Hematopoietic multipotent progenitor cell treated with erythropoietin and hydrocortisone succinate and interleukin-3 and kit ligand, for 8 days (in vitro differentiated cells): Measurements from ENCODE around the gene RNU1-4.
"Not testable (repeated sequence)": the region's sequence is repeated elsewhere in the genome, so short reads cannot be mapped to it uniquely, and the experiment has no call there.

Experiments used
- DNase-seq: peaks from one replicate; pipeline ENCODE4 v3.0.0-alpha.2; 2015

RNU1-4 gene

DNA sequence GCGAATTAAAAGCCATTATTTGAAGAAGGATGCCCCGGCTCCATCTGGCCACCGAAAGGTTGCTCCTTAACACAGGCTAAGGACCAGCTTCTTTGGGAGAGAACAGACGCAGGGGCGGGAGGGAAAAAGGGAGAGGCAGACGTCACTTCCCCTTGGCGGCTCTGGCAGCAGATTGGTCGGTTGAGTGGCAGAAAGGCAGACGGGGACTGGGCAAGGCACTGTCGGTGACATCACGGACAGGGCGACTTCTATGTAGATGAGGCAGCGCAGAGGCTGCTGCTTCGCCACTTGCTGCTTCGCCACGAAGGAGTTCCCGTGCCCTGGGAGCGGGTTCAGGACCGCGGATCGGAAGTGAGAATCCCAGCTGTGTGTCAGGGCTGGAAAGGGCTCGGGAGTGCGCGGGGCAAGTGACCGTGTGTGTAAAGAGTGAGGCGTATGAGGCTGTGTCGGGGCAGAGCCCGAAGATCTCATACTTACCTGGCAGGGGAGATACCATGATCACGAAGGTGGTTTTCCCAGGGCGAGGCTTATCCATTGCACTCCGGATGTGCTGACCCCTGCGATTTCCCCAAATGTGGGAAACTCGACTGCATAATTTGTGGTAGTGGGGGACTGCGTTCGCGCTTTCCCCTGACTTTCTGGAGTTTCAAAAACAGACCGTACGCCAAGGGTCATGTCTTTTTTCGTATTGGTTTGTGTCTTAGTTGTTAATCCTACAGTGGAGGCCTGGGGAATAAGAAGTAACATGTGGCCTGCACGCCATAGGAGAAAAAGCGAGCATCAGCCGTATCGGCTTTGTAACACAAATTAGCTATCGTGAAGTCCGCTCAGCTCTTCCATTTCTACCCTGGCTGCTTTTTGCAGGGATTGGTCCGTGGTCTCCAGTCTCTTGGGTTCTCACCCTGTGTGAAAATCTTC is at the start of gene RNU1-4:
TSS of gene RNU1-4 (plus strand) at position 470 of the 918 bp plus-strand sequence.
- DNase-seq, result not testable (repeated sequence)

GRCh38 chr1:16690971-16691682 is 49.2 kb upstream of the RNU1-4 start:
- not testable (repeated sequence) for DNase-seq

DNA sequence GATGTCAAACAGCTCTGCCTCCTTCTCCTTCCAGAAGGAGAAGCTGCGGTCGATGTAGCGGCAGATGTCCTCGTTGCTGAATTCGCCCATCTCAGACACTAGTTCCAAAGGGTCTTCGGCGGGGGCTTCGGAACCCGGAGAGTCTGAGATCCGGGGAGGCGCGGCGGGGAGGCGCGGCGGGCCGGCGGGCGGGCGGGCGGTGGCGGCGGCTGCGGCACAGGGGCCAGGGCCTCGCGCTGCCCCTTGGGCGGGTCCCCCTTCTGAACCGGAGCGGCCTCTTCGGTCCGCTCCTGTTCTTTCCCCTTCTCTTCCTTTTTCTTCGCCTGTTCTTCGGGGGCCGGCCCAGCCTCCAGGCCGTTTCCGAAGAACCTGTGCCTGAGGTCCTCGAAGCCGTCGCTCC is 48.0 kb upstream of the RNU1-4 start:
- DNase-seq, result not testable (repeated sequence)

DNA sequence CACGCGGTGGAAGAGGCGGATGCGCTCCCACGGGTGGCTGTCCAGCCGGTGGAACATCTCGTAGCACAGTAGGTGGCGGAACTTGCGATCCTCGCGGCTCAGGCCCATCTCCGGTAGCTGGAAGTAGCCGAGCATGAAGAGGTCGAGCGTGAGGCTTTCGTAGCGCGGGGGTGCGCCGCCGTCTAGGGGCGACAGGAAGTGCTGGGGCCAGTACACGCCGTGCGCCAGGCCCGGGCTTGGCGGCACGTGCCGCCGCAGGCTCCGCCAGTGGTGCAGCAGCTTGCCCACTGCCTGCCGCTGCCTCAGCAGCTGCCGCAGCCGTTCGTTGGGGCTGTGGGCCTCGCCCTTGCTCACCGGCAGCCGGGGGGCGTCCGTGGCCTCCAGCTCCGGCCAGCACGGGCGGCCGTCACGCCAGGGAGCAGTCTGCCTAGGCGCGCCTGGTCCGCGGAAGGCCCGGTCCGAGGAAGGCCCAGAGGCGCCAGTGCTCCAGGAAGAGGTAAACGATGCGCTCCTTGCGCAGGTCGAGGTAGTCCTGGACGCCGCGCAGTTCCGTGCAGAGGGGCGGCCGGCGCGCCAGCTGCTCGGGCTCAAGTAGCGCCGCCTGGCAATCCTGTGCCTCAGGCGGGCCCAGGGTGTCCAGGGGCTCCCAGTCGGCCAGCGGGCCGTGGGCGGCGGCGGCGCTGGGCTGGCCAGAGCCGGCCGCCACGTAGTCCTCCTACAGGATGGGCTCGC is 47.4 kb upstream of the RNU1-4 start:
- not testable (repeated sequence) for DNase-seq

GRCh38 chr1:16693449-16694307 is 46.6 kb upstream of the RNU1-4 start:
- not testable (repeated sequence) for DNase-seq

DNA sequence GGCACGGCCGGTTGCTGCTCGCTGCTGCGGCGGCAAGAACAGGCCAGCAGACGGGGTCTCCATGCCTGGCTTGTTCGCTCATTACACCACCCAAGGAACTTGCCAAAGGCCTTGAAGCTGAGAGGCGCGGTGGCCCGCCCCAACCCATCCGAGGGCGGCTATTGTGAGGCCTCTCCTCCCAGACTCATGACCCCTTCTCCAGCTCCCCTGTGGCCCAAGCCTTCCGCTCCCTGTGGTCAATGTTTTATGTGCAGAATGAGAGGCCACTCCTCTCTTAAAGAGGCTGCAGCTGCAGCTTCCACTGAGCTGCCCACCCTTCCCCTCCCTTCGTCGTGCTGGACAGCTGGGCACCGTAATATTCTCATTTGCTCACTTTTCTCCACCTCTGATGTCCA is 46.0 kb upstream of the RNU1-4 start:
- not testable (repeated sequence) for DNase-seq

DNA sequence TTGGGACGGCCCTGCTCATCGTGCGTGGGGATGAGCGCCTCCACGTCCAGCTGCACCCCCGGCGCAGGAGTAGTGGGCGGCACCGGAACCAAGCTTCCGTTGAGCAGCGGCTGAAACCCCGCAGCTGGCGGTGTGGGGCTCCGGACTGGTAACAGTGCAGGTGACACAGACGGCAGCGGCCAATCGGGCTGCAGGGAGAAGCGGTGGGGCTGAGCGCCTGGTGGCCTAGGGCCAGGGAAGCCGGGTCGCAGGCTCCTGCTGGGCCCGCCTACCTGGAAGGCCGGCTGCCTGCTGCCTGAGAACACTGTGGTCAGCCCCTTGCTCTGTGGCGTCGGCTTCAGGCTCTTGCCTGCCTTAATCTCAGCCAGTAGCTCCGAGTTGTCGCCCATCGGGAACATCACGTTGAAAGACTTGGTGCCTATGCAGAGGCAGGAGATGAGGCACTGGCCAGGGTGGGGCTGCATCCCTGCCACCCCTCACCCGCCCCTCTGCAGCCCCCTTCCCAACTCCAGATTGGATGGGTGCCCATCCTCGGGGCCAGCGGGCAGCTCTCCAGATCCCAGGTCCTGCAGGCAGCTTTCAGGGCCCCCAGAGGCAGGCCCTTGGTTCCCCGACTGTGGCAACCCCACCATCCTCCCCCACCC is 43.7 kb upstream of the RNU1-4 start:
- not testable (repeated sequence) for DNase-seq

DNA sequence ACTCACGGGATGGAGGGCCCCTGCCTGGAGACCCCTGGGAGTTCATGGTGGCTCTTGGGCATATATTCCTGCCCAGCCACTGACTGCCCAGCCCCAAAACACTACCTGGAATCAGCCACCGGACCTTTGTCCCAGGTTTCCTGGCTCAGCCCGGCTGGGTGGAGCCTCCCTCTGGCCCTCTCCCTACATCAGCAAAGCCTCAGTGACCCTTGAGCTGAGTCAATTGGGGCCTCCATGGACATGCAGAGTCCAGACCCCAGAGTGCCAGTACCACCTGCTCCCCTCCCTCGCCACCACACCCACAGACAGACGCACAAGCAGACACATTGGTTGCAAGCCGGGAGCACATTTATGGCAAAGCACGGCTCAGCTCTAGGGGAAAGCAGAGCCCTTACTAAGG is 43.2 kb upstream of the RNU1-4 start:
- DNase-seq, result not testable (repeated sequence)

- not testable (repeated sequence) for DNase-seq
These were observed 40.9 kb upstream of the RNU1-4 start for GRCh38 chr1:16699440-16699839.

DNA sequence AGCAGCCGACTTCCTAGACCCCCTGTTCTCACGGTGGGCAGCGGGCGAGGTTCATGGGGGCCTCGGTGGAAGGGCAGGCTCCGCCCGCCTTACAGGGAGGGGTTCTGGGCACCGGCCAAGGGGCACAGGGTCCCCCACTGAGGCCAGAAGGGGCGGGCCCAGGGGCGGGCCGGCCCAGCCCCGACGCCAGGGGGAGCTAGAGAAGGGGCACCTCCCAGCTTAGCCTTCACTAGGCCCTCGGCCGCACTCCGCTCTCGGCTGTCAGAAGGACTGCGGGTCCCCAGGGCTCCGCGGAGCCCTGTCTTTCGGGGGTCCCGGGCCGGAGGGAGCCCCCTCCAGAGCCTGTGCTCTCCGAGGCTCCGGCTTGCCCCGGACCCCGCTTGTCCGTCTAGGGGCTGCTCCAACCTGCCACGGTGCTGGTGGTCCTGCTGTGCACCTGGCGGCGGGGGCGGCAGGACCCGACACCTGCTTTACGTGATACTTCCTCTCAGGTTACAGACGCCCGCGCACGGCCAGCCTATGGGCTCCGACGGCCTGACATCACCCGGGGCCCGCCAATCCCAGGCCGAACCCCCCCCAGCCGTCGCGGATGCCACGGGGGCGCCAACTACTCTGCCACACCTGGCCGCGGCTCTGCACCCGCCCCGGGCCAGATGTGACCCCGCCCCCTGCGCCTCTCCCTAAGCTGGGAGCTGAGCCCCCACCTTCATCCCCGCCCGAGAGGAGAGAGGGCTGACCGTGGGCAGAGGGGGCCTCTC is 40.0 kb upstream of the RNU1-4 start:
- DNase-seq, result not testable (repeated sequence)

GRCh38 chr1:16701189-16701588 is 39.1 kb upstream of the RNU1-4 start:
- DNase-seq, result not testable (repeated sequence)

DNA sequence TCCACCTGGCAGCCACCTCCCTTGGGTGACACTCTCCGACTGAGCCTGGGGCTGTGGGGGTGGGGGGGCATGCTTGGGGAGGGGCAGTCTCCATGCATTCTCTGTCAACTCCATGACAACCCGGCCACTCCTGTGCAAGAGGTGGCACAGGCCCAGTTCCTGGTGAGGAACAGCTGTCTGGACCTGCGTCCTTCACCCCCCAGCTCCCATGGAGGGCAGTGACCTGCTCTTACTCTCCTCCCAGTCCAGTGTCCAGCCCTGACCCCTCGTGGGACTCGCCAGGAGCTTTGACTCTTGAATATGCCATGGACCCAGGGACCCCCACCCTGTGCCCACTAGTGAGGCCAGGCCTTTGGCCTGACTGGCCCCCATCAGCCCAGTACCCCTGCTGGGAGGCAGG is 38.0 kb upstream of the RNU1-4 start:
- DNase-seq, result not testable (repeated sequence)

DNA sequence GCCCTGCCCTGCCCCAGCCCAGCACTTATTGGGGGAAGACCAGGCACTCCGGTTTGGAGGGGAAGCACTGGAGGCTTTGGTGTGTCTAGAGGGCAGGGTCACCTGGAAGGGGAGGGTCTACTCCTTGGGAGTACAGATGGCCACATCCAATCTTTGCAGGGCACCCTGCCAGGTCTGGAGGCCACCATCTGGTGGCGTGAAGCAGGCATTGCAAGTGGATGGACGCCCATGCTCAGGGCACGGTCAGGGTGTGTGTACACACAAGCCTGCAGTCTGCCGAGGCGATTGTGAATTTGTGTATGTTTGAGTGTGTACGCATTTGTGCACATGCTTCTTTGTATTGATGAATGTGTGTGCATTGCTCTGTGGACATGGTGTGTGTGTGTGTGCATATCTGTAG is 37.2 kb upstream of the RNU1-4 start:
- DNase-seq, result not testable (repeated sequence)

- DNase-seq, result peak; percentile 37
These were observed 36.7 kb upstream of the RNU1-4 start for GRCh38 chr1:16703602-16704001.

GRCh38 chr1:16704076-16704475 is 36.2 kb upstream of the RNU1-4 start:
- not testable (repeated sequence) for DNase-seq

DNA sequence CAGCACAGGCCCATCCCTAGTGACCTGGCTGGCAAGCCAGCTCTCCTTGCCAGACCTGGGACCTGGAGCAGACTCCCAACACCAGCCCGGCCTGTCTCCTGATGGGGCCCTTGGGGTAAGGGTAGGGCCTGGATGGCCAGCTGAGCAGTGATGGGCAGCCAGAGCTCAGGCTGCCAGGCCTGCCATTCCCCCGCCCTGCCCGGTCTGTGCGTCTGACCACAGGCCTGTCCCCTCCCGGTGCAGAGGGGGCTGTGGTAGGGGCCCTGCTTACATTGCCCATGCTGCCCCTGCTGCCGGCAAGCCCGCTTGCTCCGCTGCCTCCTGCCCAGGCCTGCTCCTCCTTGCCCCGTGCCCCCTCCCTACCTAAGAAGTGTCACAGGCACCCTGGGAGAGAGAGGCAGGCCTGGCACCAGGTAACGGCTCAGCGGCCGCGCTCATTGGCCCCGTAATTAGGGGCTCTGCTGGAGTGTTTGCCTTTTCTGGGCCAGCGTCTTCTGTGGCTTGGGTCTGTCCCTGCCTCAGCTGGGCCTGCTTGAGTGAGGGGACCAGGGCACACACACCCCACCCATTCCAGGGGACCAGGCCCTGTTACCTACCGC is 35.7 kb upstream of the RNU1-4 start:
- DNase-seq, result not testable (repeated sequence)

GRCh38 chr1:16706302-16706701 is 34.0 kb upstream of the RNU1-4 start:
- DNase-seq, result not testable (repeated sequence)

DNA sequence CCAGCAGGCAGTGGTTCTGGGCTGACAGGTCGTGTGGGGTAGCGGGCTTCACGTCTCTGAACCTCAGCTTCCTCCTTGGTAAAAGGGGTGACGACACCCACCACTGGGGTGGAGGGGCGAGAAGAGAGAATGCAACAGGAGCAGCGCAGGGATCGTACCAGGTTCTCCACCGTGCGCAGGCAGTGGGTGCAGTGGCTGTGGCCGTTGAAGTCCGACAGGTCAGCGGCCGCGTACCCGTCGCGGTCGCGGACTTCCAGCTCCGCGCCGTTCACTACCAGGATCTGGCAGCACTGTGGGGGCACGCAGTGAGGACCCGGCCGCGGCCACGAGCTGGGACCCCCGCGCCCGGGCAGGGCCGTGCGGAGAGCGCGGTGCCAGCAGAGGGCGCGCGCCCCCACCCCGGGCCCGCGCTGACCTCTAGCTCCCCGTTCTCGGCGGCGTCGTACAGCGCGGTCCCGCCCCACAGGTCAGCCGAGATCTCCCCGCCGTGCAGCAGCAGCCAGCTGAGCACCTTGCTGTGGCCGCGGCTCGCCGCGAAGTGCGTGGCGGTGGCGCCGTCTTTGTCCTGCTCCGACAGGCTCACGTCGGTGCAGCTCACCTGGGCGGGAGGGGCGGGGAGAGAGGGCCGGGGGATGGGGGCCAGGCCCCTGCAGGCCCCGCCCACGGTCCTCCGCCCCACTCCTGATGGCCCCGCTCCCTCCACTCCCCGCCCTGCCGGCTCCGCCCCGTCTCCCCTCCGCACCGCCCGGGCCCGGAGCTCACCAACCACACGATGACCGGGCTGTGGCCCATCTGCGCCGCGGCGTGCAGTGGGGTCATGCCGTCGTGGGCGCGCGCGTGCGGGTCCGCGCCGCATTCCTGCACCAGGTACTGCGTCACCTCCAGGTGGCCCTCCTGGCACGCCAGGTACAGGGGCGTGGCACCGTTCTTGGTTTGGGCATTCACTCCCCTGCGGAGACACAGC is 32.9 kb upstream of the RNU1-4 start:
- DNase-seq, result not testable (repeated sequence)

DNA sequence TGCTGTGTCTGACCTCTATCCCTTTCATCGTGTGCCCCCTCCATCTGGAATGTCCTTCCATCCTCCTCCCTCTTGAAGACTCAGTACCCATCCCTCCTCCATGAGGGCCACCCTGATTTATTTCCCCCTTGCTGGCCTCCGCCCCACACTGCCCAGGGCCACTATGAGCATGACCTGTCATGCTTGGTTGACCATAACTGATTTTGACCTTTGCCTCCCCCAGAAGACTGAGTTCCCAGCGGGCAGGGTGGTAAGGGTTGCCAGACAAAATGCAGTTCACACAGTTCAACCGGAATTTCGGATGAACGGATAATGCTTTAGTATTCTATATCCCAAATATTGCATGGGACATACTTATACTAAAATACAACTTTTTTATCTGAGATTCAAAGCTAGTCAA is 31.6 kb upstream of the RNU1-4 start:
- DNase-seq, result not testable (repeated sequence)
